GM19397 (cell line): ENCODE data around the gene AP1S2.

Experiments
- ATAC-seq: cut with Tn5 transposase; IDR thresholded peaks from one replicate; pipeline ENCODE4 v1.9.1; 2021; ENCODE audit warnings: mild to moderate bottlenecking, moderate library complexity; ENCODE audit not compliant: unreplicated experiment

Gene AP1S2

DNA sequence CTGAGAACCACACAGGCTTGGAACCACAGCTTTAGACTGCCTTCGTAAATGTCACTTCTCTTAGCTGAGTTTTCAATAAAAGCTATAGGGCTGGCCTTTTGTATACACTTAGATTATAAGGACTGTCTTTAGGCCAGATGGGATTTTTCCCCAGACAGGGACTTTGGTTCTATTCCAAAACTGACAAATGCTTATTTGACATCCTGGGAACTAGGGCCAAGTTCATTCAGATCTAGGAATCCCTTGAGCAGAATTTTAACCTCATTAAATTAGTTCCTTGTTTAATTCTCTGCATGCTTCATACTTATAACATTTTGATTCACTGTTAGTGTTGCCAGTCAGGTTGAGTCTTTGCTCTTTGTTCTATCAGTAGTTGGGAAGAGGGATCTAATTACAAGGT, 41.2 kb downstream of the AP1S2 start:
- no peak for ATAC-seq

DNA sequence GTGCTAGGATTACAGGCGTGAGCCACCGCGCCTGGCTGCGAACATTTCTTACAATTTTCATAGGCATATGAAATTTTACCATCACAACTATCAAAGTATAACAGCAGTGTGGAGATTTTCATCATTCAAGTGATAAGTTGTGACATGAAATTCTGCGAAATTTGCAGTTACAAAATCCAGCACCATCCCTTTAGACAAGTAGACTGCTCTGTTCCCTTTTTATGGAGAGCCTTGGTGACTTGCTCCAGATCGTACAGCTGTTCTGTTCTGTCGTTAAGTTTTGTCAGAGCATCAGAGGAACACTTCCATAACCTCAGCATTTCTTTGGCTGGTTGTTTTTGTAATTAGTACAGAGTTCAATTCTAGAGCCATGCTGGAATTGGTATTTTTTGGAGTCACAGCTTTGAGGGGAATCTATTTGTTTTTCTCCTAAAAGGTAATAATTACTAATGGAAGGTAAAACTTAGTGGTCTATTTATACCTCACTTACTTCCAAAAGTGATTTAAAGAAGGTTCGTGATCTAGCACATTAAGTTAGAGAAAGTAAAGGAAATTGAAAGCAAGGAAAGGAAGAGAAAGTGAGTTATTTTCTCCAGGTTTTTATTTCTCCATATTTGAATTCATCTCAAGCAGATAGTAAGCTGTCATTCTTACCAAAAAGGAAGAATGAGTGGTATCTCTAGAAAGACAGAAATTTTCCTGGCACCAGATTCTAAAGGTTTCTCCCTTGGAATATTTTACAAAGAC, 42.2 kb downstream of the AP1S2 start:
- ATAC-seq = no peak

DNA sequence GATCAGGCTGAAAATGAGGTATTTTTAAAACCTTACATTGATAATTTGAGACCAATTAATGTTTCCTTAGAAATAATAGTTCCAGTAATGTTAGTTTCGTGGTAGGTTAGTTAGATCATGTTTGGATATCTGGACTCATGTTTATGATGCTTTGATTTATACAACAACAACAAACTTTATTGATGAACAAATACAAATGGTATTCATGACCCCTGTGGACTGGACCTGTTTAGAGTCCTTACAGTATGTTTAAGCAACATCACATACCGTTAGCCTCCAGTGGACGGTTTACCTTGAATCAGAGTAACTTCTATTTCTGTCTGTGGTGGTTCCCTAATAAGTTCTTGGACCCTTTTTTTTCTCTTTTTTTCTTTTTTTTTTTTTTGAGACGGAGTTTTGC, 46.4 kb downstream of the AP1S2 start:
- no peak for ATAC-seq

DNA sequence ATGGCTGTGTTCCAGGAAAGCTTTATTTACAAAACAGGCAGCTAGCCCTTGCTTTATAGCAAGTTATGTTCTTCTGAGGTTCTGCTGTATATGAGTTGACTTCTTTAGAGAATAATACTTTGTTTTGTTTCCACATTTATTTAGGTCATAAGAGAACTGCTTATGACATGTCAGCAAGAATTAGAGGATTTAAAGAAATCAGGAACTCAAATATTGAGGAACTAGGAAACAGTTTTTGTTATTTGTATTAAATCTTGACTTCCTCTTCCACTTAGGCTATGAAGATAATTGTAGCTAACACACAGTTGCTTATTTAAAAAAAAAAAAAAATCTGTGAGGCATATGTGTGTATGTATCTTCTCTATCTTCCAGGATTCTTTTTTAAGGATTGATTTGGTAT, 50.0 kb downstream of the AP1S2 start:
- ATAC-seq = no peak

DNA sequence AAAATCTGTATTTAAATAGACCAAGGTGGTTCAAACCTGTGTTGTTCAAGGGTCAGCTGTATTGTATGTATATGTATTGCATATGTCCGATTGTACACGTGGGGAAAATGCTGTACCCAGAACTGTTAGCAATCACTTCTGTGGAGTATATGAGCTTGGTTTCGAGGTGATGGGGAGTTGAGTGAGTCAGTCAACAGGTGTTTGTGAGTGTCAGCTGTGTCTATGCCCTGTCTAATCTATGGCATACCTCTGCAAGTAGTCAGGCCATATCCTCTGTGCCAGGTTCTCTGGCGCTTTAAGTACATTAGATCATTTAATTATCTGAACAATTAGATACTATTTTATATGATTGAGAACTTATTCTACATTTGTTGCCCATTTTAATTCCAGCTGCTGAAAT, 56.9 kb downstream of the AP1S2 start:
- ATAC-seq = no peak

DNA sequence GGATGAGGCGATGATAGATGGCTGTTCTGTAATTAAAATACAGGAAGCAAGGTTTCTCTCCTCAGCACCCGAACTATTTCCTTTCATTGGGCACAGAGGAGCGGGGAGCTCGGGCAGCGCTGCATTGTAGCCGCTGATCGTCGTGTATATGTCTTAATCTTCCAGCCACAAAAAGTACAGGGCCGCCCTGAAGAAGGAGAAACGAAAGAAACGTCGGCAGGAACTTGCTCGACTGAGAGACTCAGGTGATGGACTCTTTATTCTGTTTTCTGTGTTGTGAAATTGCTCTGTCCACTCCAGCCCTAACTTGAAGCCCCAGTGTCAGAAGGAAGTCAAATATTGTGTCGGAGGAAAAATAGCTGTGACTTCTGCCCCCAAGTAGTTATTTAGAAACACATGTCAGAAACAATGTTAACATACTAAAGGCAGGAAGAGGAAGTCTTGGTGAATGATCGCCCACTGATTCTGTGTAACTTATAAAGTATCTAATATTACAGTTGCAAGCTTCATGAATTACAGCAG, 63.8 kb downstream of the AP1S2 start:
- ATAC-seq = no peak

DNA sequence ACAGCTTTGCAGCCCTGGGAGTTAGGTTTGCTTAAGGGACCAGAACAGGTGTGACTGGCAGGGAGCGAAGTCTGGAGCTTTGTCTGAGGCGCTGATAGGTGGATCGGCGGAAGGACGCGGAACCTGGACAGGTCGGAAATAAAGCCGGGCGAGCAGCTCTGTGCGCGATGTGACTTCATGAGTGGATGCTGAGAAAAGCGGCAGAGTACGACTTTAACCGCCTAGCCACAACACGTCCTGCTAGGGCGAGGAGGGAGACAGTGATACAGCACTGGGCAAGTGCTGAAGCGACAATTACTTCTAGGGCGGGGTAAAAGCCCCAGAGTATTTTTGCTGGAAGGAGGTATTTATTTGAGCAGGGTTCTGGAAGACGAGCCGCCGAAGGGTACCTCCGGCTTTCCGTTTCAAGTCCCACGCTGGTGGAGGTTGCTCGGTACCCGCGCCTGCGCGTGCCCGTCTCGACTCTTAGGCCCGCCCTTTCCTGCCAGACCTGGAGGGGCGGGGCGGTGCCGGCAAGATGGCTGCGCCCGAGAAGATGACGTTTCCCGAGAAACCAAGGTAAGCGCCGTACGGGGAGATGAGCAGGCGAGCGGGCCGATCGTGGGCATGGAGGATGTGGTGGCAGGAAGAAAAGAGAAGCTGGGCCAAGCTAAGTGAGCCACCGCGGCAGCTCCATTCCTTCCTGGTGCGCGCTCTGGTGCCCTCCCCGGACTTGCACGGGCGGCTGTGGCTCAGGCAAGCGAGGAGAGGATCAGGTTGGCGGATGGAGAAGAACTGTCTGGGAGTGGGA, 64.4 kb downstream of the AP1S2 start, which contains the start of gene ZRSR2:
Gene ZRSR2 (plus strand): TSS at position 506 of the 790 bp plus-strand sequence. CDS start 12 bp downstream, at position 518.
- peak; percentile 94 for ATAC-seq

GRCh38 chrX:15786915-15787314, 67.7 kb downstream of the AP1S2 start:
- no peak for ATAC-seq

GRCh38 chrX:15785176-15785750, 69.3 kb downstream of the AP1S2 start:
- no peak for ATAC-seq

DNA sequence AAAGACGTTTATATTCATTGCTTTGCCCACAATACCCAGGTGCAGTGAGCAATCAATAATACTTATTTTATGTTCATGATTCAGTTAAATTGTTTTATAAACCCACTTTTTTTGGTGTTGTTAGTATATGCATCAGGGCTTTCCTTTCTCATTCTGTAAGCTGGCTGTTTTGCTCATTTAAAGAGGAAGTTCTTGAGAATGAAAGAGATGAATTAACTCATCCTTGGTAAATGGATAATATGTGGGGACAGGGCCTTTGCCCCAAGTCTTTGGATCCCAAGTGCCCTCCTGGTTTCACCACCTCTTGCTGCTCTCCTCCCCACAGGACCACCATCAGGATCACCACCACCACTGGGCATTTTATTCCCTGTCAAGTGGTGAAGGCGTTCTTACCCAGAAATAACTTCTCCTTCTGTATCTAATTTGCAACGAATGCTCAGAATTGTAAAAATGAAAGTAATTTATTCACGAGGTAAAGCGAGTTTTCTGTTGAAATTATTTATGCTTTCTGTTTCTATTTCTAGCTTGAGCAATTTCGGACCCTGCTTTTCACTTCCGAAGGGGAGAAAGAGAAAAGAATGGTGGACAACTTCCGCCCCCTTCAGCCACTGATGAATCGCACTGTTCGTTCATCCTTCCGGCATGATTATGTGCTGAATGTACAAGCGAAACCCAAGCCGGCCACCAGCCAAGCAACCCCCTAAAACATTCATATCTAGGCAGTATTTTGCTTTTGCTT, 72.5 kb downstream of the AP1S2 start:
- ATAC-seq = peak; percentile 90
